Measurements from ENCODE around the gene KLKB1.

GRCh38 chr4:186227221-186227620, at the start of gene KLKB1:
- TF ChIP-seq CTCF (IDR thresholded peaks at IDR 0.05): no peak
- no peak for TF ChIP-seq POLR2A (IDR thresholded peaks at IDR 0.05)
